PC-3 (cell line): Measurements from ENCODE around the gene HOXA2. TPM values are rescaled to one million over a fixed set of nuclear protein-coding genes. Genes with fewer than 3 reads are reported as not detected.

Source experiments
- ATAC-seq: fragments of 200-7000 bp; cut with Tn5 transposase; 2 replicates; pipeline ENCODE4 v1.9.1; 2020; ENCODE audit warnings: mild to moderate bottlenecking, moderate library complexity
- BruUV-seq: library from RNA; stranded (reverse); fragments of 400-500 nt; replicated peaks from 2 replicates; lab custom pipeline; 2021; lab: Mats Ljungman, UMichigan
- CTCF ChIA-PET: fragments of 300-600 bp; sonication (Branson Sonifier 250); formaldehyde crosslinking; loops from one replicate; lab custom pipeline; 2022; ENCODE audit warnings: antibody characterized with exemption; lab: Charles Lee
- POLR2A ChIA-PET: fragments of 300-600 bp; sonication (Branson Sonifier 250); formaldehyde crosslinking; loops from one replicate; lab custom pipeline; 2022; ENCODE audit warnings: antibody characterized with exemption; ENCODE audit not compliant: unreplicated experiment; lab: Charles Lee
- DNase-seq: peaks from one replicate; pipeline ENCODE4 v3.0.0-alpha.2; 2015
- H2AFZ ChIP-seq: fragments of 300-600 bp; sonication (generic); 2 replicates; pipeline ENCODE4 v1.6.0; 2016; ENCODE audit warnings: antibody characterized with exemption, low read length
- H3F3A ChIP-seq: fragments of 300-600 bp; sonication (generic); one replicate; pipeline ENCODE4 v1.6.0; 2017; ENCODE audit warnings: antibody characterized with exemption, low read length, control low read depth, mild to moderate bottlenecking; ENCODE audit not compliant: unreplicated experiment
- H3K27ac ChIP-seq: fragments of 300-600 bp; sonication (generic); 2 replicates; pipeline ENCODE4 v1.5.1; 2016; ENCODE audit warnings: mild to moderate bottlenecking, low read length
- H3K27me3 ChIP-seq: fragments of 300-600 bp; sonication (generic); 2 replicates; pipeline ENCODE4 v1.6.1; 2016; ENCODE audit warnings: low read length, mixed read lengths
- H3K36me3 ChIP-seq: fragments of 300-600 bp; sonication (generic); 2 replicates; pipeline ENCODE4 v1.6.1; 2016; ENCODE audit warnings: low read depth, mixed run types, low read length, mixed read lengths
- H3K4me1 ChIP-seq: fragments of 300-600 bp; sonication (generic); 2 replicates; pipeline ENCODE4 v1.5.1; 2016; ENCODE audit warnings: low read length; ENCODE audit not compliant: insufficient read depth
- H3K4me2 ChIP-seq: fragments of 300-600 bp; sonication (generic); 2 replicates; pipeline ENCODE4 v1.6.0; 2016; ENCODE audit warnings: low read length
- H3K4me3 ChIP-seq: fragments of 300-600 bp; sonication (generic); 2 replicates; pipeline ENCODE4 v1.5.1; 2016; ENCODE audit warnings: mild to moderate bottlenecking, low read length, mixed read lengths
- H3K79me2 ChIP-seq: fragments of 300-600 bp; sonication (generic); 2 replicates; pipeline ENCODE4 v1.6.1; 2017; ENCODE audit warnings: low read length, mixed read lengths
- H3K9ac ChIP-seq: fragments of 300-600 bp; sonication (generic); 2 replicates; pipeline ENCODE4 v1.6.0; 2016; ENCODE audit warnings: mild to moderate bottlenecking, low read length
- H3K9me2 ChIP-seq: fragments of 300-600 bp; sonication (generic); replicated peaks from 2 replicates; pipeline ENCODE4 v1.6.1; 2016; ENCODE audit warnings: mixed run types, low read length, mixed read lengths
- H3K9me3 ChIP-seq: fragments of 300-600 bp; sonication (generic); 2 replicates; pipeline ENCODE4 v1.6.1; 2016; ENCODE audit warnings: low read length, mixed read lengths
- H4K20me1 ChIP-seq: fragments of 300-600 bp; sonication (generic); 2 replicates; pipeline ENCODE4 v1.6.1; 2016; ENCODE audit warnings: low read length, mixed read lengths
- EZH2 ChIP-seq: fragments of 300-600 bp; sonication (generic); IDR thresholded peaks from one replicate; pipeline ENCODE4 v1.6.1; 2017; ENCODE audit warnings: antibody characterized with exemption, mild to moderate bottlenecking, low read length; ENCODE audit not compliant: unreplicated experiment
- EZH2phosphoT487 ChIP-seq: fragments of 300-600 bp; sonication (generic); IDR thresholded peaks from 2 replicates; pipeline ENCODE4 v1.6.1; 2018; ENCODE audit warnings: mild to moderate bottlenecking, antibody characterized with exemption, low read length, borderline replicate concordance
- intact Hi-C: fragments of 100-400 bp; cut with micrococcal nuclease; formaldehyde crosslinking; loops from 2 replicates; pipeline ENCODE4 v1.9.0; 2023
- total RNA-seq: library from RNA; depleted of rRNA; stranded (reverse); fragments of >200 nt; gene quantifications from 2 replicates; pipeline ENCODE4 v1.2.3, GENCODE V29; 2014
- TF ChIP-seq, protein P1 (sequence below): fragments of 300-600 bp; sonication (generic); conservative IDR thresholded peaks from 2 replicates; pipeline ENCODE4 v1.5.1; 2017; ENCODE audit warnings: antibody characterized with exemption, low read depth, mild to moderate bottlenecking, low read length

The HOXA2 gene
- total RNA-seq, 1 experiment from 2014 or later, result 0.07 TPM

DNA sequence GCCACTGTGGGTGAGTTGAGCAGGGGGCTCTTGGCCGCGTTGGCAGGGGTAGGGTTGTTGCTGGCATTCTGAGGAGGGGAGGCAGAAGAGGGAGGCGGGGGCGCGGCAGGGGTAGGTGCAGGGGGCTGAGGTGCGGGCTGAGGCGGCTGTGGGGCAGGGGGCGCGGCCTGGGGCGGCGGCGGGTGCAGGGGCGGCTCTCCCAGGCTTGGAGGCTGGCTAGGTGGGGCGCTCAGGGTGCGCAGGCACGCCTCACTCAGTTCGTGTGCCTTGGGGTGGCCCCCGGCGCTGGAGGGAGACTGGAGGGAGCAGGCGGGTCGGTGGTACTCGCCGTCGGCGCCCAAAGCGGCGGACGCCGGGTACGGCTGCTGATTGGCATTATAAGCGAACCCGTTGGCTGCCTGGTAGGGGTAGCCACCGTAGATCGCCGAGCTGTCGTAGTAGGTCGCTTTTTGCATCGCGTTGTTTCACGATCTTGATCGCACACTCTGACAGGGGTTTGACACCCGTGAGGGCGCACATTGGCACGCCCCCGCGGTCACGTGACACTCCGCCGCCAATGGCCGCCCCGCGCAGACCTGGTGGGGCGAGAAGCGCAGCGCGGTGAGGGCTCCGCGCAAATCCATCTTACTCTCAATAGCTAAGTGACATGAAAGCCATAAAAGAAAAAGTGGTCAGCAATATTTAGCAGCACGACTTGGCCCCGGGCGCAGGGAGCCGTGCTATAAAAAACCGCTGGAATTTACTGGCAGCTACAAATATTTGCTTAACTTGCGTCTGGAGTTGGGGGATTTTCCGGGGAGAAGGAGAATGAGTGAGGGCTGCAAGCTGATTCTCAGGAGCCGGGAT is 7.9 kb upstream of the HOXA2 start:
- no TSS peak for BruUV-seq
- TF ChIP-seq, protein P1, sequence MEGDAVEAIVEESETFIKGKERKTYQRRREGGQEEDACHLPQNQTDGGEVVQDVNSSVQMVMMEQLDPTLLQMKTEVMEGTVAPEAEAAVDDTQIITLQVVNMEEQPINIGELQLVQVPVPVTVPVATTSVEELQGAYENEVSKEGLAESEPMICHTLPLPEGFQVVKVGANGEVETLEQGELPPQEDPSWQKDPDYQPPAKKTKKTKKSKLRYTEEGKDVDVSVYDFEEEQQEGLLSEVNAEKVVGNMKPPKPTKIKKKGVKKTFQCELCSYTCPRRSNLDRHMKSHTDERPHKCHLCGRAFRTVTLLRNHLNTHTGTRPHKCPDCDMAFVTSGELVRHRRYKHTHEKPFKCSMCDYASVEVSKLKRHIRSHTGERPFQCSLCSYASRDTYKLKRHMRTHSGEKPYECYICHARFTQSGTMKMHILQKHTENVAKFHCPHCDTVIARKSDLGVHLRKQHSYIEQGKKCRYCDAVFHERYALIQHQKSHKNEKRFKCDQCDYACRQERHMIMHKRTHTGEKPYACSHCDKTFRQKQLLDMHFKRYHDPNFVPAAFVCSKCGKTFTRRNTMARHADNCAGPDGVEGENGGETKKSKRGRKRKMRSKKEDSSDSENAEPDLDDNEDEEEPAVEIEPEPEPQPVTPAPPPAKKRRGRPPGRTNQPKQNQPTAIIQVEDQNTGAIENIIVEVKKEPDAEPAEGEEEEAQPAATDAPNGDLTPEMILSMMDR, result no peak
- TF ChIP-seq EZH2 (no peak), EZH2phosphoT487 (no peak)
- peak overlapping the region; percentile 99 for H3K27ac ChIP-seq

DNA sequence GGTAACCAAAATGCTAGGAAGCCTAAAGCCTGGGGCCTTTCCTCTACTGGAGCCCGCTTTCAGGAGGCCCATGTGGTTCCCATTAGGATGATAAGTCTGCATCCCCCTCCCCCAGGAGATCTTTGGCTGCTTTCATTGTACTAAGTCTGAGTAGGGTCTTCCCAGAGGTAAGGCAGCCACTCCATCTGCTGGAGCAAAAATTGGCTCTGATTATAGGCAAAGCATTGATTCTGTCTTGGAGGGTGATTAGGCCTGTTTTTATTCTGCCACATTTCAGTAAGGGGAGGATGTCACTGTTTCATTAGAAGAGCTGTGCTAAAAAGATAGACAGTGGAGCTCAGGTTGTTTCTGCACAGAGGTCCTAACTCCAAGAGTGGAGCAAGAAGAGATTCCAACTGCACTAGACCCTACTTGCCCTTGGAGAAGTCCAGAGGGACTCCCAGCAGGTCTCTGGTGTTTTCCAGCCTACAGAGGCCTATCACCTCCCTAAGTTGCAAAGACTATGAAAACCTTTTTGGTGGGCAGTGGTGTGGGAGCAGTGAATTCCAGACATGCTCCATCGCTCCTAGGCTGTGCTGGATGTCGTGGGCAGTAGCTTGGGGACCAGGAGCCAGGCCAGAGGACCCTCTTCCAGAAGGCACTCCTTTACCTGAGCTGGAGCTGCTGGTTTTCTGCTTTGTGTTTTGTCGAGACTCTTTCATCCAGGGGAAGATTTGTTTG is 7.1 kb upstream of the HOXA2 start:
- TF ChIP-seq EZH2, result no peak
- TF ChIP-seq, protein P1, result no peak
- no peak for TF ChIP-seq EZH2phosphoT487
- Histone ChIP-seq H3K27ac (peak overlapping the region; percentile 99; the same call in 1 of the 2 replicates), H3F3A (no peaks in the 10 kb centered on the region), H3K79me2 (peaks cover 47% of the 10 kb centered on the region), H3K9me3 (no peaks in the 10 kb centered on the region), H4K20me1 (no peaks in the 10 kb centered on the region), H3K4me3 (no peak overlapping the region), H3K27me3 (no peaks in the 10 kb centered on the region), H3K9ac (no peak overlapping the region), H3K36me3 (no peaks in the 10 kb centered on the region), H2AFZ (no peak overlapping the region), H3K4me1 (peaks cover 41% of the 10 kb centered on the region), H3K4me2 (peak overlapping the region; percentile 96; the same call in 1 of the 2 replicates), H3K9me2 (no peaks in the 10 kb centered on the region)
- BruUV-seq, result no TSS peak
- intact Hi-C loops, result loop anchor here (1.0 kb wide), 1 partner anchor 11 kb away; no protein-coding TSS in a partner anchor
- DNase-seq, result no peak
- ChIA-PET POLR2A (interaction anchor here (0.6 kb wide), 2 partner anchors 80 to 232 kb away, joined by 3 read pairs; no protein-coding TSS in a partner anchor), CTCF (no interaction called here)
- no peak for ATAC-seq

More for the DNA sequence above, 7.9 kb upstream of the HOXA2 start:
- Histone ChIP-seq H3K4me3 (peak overlapping the region; percentile 99), H4K20me1 (no peaks in the 10 kb centered on the region), H3K27me3 (no peaks in the 10 kb centered on the region), H3K4me1 (peaks cover 45% of the 10 kb centered on the region), H3K36me3 (no peaks in the 10 kb centered on the region), H2AFZ (peak overlapping the region; percentile 32; the same call in 1 of the 2 replicates), H3K9ac (peak overlapping the region; percentile 93), H3K4me2 (peak overlapping the region; percentile 96), H3F3A (peaks cover under 1% of the 10 kb centered on the region), H3K79me2 (peaks cover 52% of the 10 kb centered on the region), H3K9me2 (no peaks in the 10 kb centered on the region), H3K9me3 (no peaks in the 10 kb centered on the region)
- CTCF ChIA-PET, result interaction anchor here (0.5 to 1.3 kb wide), 4 partner anchors 11 to 467 kb away, joined by 3 to 4 read pairs (median 3); partner anchors contain the start of gene HOXA11
- POLR2A ChIA-PET, result interaction anchor here (0.6 to 0.9 kb wide), 9 partner anchors 14 to 419 kb away, joined by 3 to 6 read pairs (median 3); no protein-coding TSS in a partner anchor
- DNase-seq, result peak; percentile 94
- peak; percentile 41 for ATAC-seq
- intact Hi-C loops, result loop anchor here (1.0 kb wide), 1 partner anchor 12 kb away; no protein-coding TSS in a partner anchor
